Measurements from ENCODE around the gene CYB561D1. TPM values are rescaled to one million over a fixed set of nuclear protein-coding genes. Genes with fewer than 3 reads are reported as not detected.
"Not testable (repeated sequence)": the region's sequence is repeated elsewhere in the genome, so short reads cannot be mapped to it uniquely, and the experiment has no call there.

The CYB561D1 gene, protein sequence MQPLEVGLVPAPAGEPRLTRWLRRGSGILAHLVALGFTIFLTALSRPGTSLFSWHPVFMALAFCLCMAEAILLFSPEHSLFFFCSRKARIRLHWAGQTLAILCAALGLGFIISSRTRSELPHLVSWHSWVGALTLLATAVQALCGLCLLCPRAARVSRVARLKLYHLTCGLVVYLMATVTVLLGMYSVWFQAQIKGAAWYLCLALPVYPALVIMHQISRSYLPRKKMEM
- polyA plus RNA-seq (ENCODE audit: insufficient read length in 3 of 3), result 10 to 100 TPM in 1 of 3 donors, 1 to 10 TPM in 2; 9.0 to 10.2 (median 9.8) TPM

DNA sequence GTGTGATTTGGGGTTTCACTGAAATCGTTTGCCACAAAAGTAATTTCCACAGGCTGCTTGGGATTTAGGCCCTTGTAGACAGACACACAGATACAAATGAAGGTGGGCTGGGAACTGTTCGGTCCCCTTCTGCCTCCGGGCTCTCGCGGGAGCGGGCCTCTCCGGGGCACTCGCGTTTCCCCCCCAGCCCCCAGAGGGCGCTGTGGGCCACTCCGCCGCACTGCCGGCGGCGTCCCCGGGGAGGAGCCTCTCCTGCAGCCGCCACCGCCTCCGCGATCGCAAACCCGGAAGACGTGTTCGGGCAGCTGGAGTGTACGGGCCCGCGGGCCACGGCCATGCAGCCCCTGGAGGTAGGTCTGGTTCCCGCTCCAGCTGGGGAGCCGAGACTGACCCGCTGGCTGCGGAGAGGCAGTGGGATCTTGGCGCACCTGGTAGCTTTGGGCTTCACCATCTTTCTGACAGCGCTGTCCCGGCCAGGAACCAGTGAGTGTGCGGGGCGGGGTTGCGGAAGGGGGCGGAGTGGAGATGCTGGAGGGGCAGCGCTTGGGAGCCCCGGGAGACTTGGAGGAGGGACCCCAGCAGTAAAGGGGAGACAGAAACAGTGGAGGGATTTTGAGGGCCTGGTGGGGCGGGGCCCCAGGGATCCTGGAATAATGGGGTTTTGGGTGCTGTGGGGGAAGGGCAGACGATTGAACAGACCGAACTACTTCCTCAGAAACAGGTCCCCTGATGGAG lies at the start of gene CYB561D1:
Gene CYB561D1 (plus strand): TSS at position 290 of the 735 bp plus-strand sequence. CDS start 46 bp downstream, at position 336.
- DNase-seq (ENCODE audit: low read depth in 3 of 3, low spot score in 2 of 3), result peak; percentile 70 to 79 (median 78)

DNA sequence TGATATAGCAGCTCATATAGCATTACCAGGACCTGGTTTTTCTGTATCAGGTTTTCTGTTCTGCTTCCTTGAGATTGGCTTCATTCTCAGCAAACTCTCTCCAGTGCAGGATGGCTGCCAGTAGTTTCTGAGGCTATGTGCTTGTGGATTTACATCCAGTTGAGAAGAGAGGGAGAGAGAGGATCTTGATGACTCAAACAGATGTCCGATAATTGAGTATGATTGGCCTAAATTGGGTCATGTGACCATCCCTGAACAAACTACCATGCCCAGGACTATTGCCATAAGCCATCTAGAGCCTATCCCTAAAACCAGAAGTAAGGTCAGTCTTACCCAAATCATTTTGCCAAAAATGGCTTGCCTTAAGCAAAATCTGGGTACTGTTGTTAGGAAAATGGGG lies 49.5 kb upstream of the CYB561D1 start:
- no peak for DNase-seq (ENCODE audit: low read depth in 3 of 3, low spot score in 2 of 3)

DNA sequence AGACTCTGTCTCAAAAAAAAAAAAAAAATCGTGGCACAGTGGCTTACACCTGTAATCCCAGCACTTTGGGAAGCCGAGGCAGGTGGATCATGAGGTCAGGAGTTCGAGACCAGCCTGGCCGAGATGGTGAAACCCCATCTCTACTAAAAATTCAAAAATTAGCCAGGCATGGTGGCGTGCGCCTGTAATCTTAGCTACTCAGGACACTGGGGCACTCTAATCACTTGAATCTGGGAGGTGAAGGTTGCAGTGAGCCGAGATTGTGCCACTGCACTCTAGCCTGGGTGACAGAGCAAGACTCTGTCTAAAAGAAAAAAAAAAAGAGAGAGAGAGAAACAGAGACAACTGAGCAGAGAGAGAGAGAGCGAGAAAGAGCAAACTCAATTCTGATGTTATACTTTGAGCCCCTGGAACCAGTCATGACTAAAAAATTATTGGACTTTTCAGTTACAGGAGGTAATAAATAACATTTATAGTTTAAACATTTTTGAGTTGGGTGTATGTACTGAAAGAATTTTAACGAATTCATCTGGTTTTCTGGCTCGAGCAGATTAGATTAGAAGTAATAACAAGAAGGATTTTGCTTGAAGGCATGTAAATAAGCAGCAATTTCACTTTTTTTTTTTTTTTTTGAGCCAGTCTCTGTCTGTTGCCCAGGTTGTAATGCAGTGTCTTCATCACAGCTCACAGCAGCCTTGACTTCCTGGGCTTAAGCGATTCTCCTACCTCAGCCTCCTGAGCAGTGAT lies 47.8 kb upstream of the CYB561D1 start:
- not testable (repeated sequence) for DNase-seq (ENCODE audit: low read depth in 3 of 3, low spot score in 2 of 3)

DNA sequence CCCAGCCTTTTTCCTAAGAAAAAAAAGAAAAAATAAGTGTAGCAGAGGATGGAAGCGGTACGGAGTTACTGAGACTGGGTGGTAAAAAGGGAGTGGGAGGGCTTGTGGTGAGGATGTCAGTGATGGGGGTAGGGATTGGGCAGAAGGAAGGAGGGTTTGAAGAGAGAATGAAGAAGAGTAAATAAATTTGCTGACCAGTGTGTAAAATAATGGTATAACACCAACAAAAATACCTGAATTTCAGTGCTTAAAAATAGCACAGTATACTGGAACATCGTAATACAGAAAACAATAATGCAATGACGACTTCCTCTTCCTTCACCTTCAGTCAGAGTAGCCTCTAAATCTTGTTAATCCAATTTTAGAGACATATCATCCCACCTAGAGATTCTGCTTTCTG lies 46.4 kb upstream of the CYB561D1 start:
- DNase-seq (ENCODE audit: low read depth in 3 of 3, low spot score in 2 of 3), result no peak

DNA sequence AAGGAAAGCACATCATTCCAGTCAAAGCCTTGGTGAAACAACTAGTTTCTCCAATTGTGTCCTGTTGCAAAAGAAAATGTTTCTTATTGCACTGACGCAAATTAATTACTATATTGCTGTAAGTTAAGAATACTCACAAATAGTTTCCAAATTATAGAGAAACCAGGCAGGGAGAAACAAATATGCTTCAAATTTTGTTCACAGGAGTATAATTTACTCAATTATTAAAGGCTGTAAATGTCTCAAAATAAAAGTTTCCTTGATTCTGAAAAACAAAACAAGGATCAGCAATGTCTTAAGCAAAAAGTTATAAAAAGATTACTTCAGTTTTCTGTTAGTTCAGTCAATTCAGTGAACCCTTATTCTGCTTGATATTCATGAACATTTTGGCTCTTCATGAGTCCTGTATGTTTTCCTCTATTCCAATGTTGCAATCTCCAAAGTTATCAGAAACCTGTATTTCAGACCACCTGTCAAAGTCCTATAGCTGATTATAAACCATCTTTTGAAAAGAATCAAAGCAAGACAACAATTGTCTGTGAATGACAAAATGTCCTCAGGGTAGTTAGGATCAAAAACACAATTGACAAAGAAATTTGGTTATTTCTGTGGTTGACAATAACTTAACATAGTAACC lies 39.3 kb upstream of the CYB561D1 start:
- no peak for DNase-seq (ENCODE audit: low read depth in 3 of 3, low spot score in 2 of 3)

DNA sequence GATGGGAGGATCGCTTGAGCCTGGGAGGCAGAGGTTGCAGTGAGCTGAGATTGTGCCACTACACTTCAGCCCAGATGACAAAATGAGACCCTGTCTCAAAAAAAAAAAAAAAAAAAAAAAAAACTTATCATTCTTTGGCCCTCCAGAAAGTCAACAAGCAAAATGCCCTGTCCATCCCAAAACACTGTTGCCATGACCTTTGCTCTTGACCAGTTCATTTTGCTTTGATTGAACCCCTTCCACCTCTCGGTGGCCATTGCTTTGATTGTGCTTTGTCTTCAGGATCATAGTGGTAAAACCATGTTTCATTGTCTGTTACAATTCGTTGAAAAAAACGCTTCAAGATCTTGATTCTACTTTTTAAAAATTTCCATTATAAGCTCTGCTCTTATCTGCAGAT lies 36.1 kb upstream of the CYB561D1 start:
- no peak for DNase-seq (ENCODE audit: low read depth in 3 of 3, low spot score in 2 of 3)

DNA sequence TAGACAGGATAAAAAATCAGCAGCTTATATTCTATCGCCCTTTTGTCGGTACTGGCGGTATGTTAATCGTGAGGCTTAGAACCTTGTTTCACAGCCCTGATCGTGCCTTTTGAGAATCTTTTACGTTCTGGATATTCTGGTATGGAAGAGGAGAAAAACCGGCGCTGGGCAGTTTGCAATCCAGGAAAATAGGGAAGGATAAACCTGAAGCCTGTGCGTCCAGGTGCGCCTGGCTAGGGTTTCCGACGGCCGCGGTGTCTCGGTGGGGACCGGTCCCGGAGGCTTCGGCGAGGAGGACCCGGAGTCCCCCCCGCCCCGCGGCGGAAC lies 27.8 kb upstream of the CYB561D1 start:
- no peak for DNase-seq (ENCODE audit: low read depth in 3 of 3, low spot score in 2 of 3)

DNA sequence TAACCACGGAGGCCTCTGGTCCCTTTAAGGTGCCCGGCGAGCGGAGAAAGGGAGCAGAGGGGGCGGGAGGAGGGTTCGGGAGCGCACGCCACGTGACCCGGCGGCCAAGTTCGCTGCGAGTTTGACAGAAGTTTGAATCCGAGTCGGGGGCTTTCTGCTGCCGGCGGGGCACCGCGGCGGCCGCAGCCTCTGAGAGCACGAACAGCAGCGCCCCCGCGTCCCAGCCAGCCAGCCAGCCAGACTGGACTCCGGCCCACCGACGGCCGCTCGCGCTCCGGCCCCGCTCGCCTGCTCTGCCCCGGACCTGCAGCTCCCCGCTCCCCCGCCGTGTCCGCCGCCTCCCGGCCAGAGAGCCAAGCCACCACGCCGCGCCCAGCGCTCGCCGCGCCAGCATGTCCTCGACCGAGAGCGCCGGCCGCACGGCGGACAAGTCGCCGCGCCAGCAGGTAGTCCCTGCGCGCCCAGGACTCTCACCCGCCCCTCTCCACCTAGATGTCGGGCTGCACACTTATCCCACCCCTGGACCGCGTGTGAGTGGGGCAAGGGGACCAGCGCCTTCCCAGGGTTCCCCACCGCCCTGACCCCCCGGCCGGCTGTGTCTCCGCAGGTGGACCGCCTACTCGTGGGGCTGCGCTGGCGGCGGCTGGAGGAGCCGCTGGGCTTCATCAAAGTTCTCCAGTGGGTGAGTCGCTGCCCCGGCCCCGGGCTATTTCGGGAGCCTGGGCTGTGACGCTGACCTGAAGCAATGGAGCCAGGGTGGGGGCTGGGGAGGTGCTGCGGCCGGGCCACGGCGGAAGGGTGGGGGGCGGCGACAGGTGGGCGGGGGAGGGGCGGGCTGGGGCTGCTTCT lies 27.2 kb upstream of the CYB561D1 start, which contains the start of gene SYPL2:
Gene SYPL2 (plus strand): TSS at position 95 of the 849 bp plus-strand sequence. CDS start 298 bp downstream, at position 393.
- no peak for DNase-seq (ENCODE audit: low read depth in 3 of 3, low spot score in 2 of 3)

DNA sequence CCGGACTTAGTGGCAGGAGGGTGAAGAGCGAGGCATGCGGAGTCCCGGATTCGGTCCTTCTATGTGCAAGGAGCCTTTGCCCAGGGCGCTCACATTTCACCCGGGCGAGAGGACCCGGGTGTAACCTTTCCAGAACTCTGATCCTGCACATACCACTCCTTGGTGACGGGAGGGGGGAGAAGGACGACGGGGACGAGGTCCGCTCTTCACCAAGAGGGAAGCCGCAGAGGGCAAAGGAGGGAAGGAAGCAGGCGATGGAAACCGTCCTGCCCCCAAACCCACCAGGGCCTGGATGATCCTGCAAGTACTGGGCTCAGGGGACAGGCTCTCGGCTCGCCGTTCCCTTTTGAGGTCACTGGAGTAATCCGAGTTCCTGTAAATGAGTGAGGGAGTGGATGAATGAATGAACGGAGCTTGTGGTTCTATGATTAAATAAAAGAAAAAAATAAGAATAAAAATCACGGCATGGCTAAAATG lies 26.6 kb upstream of the CYB561D1 start:
- DNase-seq (ENCODE audit: low read depth in 3 of 3, low spot score in 2 of 3), result no peak

DNA sequence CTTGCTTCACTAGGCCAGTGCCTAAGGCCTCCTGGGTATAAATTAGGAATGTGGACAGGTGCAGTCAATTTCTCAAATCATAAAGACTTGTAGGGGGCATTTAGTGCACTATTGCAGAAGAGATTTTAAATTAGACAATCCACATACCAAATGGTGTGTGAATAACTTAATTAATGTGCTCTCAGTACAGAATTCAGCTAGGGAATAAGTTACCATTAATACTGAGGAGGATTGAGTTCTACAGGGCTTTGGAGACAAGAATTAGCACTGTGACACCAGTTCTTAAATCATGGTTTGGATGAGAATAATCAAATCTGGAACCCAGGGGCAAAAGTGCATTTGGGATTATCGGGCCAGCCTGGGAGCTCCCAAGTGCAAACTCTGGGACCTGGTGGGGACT lies 25.8 kb upstream of the CYB561D1 start:
- DNase-seq (ENCODE audit: low read depth in 3 of 3, low spot score in 2 of 3), result no peak

DNA sequence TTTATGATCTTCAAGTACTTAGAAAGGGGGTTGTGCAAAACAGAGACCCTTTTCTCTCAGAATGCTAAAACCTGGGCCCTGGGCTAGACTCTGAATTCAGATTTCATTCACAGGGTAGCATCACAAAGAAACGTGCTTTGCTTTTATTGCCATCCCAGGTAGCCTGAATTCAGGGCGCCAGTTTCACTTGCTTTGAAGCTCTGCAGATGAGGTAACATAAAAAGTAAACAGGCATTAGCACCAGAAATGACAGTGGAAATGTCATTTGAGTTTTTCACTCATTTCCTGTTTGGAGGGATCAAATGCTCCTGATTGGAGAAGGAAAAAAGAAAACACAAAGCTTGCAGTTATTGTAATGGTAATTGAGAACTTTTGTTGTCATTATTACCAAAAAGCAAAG lies 25.0 kb upstream of the CYB561D1 start:
- DNase-seq (ENCODE audit: low read depth in 3 of 3, low spot score in 2 of 3), result no peak

DNA sequence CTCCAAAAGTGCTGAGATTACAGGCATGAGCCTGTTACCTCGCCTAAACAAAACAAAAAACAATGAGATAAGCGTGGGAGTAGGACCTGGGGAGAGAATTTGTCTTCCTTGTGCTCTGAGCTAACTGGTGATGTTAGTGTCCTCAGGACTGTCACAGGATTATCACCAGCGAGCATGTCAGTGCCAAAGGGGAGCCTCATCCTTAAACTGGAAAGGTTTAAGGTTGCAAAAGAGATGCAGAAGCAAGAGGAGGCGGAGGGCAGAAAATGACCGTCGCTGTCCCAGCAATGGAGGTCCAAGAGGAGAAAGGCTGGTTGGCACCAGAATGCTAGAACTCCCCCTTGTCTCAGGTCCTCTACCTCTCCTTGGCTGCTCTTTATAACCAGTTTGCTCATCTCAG lies 23.6 kb upstream of the CYB561D1 start:
- no peak for DNase-seq (ENCODE audit: low read depth in 3 of 3, low spot score in 2 of 3)

DNA sequence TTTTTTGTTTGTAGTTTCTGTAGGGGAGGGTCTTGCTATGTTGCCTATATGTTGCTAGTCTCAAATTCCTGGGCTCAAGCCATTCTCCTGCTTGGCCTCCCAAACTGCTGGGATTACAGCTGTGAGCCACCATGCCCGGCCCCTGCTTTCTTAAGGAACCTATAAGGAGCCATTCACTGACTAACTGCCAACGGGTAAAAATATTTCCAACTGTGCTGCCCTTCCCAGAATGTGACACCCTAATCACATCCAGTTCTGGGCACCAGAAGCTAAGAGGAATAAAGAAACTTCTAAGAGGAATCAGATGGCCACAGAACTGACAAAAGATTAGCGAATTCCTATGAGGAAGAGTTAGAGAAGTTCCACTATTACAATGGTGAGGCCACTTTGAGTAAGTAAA lies 21.1 kb upstream of the CYB561D1 start:
- no peak for DNase-seq (ENCODE audit: low read depth in 3 of 3, low spot score in 2 of 3)

DNA sequence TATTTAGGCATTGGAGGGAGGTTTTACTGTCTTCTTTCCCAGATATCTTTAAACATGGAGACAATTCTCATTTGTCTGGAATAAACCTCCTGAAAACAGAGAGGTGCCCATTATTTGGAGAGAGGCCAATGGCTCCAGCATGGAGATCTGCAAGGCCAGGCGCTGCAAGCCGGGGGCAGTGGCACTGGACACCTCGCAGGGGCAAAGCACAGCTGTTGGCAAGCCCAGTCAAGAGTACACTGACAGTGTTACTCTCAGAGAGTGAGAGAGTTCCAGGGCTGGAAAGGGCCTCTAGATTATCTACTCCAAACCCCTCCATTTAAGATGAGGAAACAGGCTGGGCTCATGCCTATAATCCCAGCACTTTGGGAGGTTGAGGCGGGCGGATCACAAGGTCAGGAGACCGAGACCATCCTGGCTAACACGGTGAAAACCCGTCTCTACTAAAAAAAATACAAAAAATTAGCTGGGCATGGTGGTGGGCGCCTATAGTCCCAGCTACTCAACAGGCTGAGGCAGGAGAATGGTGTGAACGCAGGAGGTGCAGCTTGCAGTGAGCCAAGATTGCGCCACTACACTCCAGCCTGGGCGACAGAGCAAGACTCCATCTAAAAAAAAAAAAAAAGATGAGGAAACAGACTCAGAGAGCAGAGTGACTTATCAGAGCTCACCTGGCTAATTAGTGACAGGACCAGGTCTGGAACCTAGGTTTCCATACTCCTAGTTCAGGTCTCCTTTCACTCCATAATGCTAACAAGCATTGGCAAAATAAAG lies 20.4 kb upstream of the CYB561D1 start:
- DNase-seq (ENCODE audit: low read depth in 3 of 3, low spot score in 2 of 3), result not testable (repeated sequence)

DNA sequence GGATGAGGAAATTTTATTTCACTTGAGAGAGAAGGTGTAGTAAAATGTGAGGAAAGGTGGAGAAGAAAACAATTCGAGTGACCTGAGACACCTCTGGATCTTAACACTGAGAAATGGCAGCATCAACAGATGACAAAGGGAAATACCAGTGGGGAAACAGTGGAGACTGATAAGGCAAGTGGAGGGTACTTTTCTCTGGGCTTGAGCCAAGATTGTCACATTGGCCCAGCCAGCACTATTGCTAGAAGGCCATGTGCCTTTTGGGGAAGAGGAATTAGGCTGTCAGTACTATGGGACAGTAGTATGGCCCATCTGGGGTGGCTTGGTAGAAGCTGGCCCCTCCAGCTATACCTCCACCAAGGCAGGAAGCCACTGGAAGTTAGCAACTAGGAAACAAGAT lies 19.2 kb upstream of the CYB561D1 start:
- no peak for DNase-seq (ENCODE audit: low read depth in 3 of 3, low spot score in 2 of 3)

DNA sequence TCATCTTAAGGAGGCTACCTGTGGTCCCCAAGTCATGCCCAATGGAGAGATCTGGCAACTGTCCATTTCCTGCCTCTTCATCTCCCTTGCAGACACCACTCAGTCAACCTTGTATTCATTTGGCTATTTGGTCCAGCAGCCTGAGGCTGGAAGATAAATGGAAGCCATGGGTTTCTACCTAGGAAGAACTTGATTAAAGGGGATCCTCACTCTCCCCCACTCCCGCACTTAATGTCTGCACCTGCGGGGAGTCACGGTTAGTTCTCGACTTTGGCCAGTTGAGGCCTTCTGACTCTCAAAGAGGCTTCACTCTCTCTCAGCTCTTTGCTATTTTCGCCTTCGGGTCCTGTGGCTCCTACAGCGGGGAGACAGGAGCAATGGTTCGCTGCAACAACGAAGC lies 18.6 kb upstream of the CYB561D1 start:
- no peak for DNase-seq (ENCODE audit: low read depth in 3 of 3, low spot score in 2 of 3)

DNA sequence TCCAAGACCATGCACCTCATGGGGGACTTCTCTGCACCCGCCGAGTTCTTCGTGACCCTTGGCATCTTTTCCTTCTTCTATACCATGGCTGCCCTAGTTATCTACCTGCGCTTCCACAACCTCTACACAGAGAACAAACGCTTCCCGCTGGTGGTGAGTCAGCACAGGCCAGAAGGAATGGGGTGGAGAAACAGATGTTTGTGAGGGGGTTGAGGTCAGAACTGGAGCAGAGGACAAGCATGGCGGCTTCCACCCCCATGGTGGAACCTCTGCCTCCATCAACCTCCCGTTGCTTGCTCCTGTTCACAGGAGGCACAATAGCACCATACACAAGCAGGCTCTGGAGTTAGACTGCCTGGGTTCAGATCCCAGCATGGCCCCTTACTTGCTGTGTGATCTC lies 17.1 kb upstream of the CYB561D1 start:
- DNase-seq (ENCODE audit: low read depth in 3 of 3, low spot score in 2 of 3), result no peak

DNA sequence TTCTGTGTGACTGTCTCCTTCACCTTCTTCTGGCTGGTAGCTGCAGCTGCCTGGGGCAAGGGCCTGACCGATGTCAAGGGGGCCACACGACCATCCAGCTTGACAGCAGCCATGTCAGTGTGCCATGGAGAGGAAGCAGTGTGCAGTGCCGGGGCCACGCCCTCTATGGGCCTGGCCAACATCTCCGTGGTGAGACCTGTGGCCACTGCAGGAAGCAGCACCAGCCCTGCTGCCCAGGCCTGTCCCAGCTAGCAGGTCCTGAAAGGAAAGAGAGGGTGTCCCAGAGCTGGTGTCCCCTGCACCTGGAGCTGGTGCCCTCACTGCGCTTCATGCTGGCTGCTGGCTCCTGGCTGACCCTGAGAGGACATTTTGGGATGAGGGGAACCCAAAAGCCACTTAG lies 16.1 kb upstream of the CYB561D1 start:
- DNase-seq (ENCODE audit: low read depth in 3 of 3, low spot score in 2 of 3), result no peak

DNA sequence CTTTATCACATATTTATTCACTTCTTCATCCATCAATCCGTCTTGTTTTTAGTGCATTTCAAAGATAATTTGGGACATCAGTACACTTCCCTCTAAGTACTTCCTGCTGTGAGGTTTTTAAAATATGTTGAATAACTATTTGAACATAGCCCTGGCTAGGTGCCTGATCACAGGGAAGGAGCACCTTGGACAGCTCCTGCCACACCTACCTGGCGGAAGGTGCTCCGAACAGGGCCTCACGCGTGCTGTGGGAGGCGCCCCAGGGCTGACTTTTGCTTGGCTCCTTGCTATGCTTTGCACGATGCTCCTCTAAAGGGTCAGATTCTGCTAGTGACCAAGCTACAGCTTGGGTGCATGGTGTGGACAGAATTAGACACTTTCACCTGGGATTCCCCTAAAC lies 15.1 kb upstream of the CYB561D1 start:
- no peak for DNase-seq (ENCODE audit: low read depth in 3 of 3, low spot score in 2 of 3)
